Measurements from ENCODE around the gene ME3.

Gene ME3

GRCh38 chr11:86624366-86624765 is 48.0 kb downstream of the ME3 start:
- no peaks in the 10 kb centered on the region for H3K27me3 ChIP-seq (ENCODE audit: control insufficient read depth in 3 of 3, insufficient read depth in 3 of 3, low read depth in 1 of 3, low read length in 3 of 3)
- WGBS, 2 donors (ENCODE audit: extremely low coverage in 2 of 2, insufficient read length in 2 of 2, insufficient replicate concordance in 1 of 2) = no CpG with 5 or more reads among the region's 3 CpGs
- no peak overlapping the region for H4K91ac ChIP-seq (ENCODE audit: low read depth, low read length, poor library complexity)
- no peak overlapping the region for H3K23ac ChIP-seq (ENCODE audit: low read depth, low read length, poor library complexity)
- no peak overlapping the region for H2AFZ ChIP-seq (ENCODE audit: low read length)
- no peak for DNase-seq (ENCODE audit: low spot score)
- no peak overlapping the region for H2BK120ac ChIP-seq (ENCODE audit: low read depth, low read length)
- no peak overlapping the region for H4K8ac ChIP-seq (ENCODE audit: low read depth, low read length)
- H2BK15ac ChIP-seq (ENCODE audit: low read length) = no peak overlapping the region
- no peak overlapping the region for H3K14ac ChIP-seq (ENCODE audit: low read length)
- H3K4me2 ChIP-seq (ENCODE audit: insufficient read depth, low read length, poor library complexity, severe bottlenecking) = no peak overlapping the region
- peaks cover 0 to 3% of the 10 kb centered on the region in 2 donors for H3K4me1 ChIP-seq (ENCODE audit: control insufficient read depth in 2 of 2, insufficient read depth in 1 of 2, low read depth in 1 of 2, low read length in 2 of 2)
- H3K4ac ChIP-seq (ENCODE audit: low read length) = no peak overlapping the region
- H3K4me3 ChIP-seq (ENCODE audit: low read length in 2 of 2) = no peak overlapping the region
- no peak overlapping the region for H3K18ac ChIP-seq (ENCODE audit: low read length)
- H3K9me3 ChIP-seq (replicated peaks in 1 of 2; ENCODE audit: control insufficient read depth in 2 of 2, insufficient read depth in 1 of 2, low read depth in 1 of 2, low read length in 2 of 2) = peaks cover 0 to 9% of the 10 kb centered on the region in 2 donors
- H3K36me3 ChIP-seq (replicated peaks in 1 of 2; ENCODE audit: control insufficient read depth in 2 of 2, insufficient read depth in 2 of 2, low read length in 2 of 2) = peaks cover 0 to 1% of the 10 kb centered on the region in 2 donors
- H3K27ac ChIP-seq (replicated peaks; ENCODE audit: low read length) = no peak overlapping the region
- H3K79me1 ChIP-seq (ENCODE audit: low read depth, low read length) = no peaks in the 10 kb centered on the region
- H2BK12ac ChIP-seq (ENCODE audit: low read length) = no peak overlapping the region
- no peak overlapping the region for H3K9ac ChIP-seq (ENCODE audit: low read depth, low read length, poor library complexity)
- no peak overlapping the region for H2BK5ac ChIP-seq (ENCODE audit: low read length)
- H2AK5ac ChIP-seq (ENCODE audit: low read depth, low read length) = no peak overlapping the region

GRCh38 chr11:86623736-86624135 is 48.7 kb downstream of the ME3 start:
- Histone ChIP-seq H2BK15ac (ENCODE audit: low read length) (no peak overlapping the region), H2BK12ac (ENCODE audit: low read length) (no peak overlapping the region), H4K91ac (ENCODE audit: low read depth, low read length, poor library complexity) (no peak overlapping the region), H3K4ac (ENCODE audit: low read length) (no peak overlapping the region), H2AK5ac (ENCODE audit: low read depth, low read length) (no peak overlapping the region), H3K27ac (replicated peaks; ENCODE audit: low read length) (no peak overlapping the region), H3K4me3 (ENCODE audit: low read length in 2 of 2) (no peak overlapping the region), H3K4me2 (ENCODE audit: insufficient read depth, low read length, poor library complexity, severe bottlenecking) (no peak overlapping the region), H3K36me3 (replicated peaks in 1 of 2; ENCODE audit: control insufficient read depth in 2 of 2, insufficient read depth in 2 of 2, low read length in 2 of 2) (peaks cover 0 to 1% of the 10 kb centered on the region in 2 donors), H3K4me1 (ENCODE audit: control insufficient read depth in 2 of 2, insufficient read depth in 1 of 2, low read depth in 1 of 2, low read length in 2 of 2) (peaks cover 0 to 3% of the 10 kb centered on the region in 2 donors), H3K23ac (ENCODE audit: low read depth, low read length, poor library complexity) (no peak overlapping the region), H3K14ac (ENCODE audit: low read length) (no peak overlapping the region), H3K79me1 (ENCODE audit: low read depth, low read length) (no peaks in the 10 kb centered on the region), H3K27me3 (ENCODE audit: control insufficient read depth in 3 of 3, insufficient read depth in 3 of 3, low read depth in 1 of 3, low read length in 3 of 3) (no peaks in the 10 kb centered on the region), H3K9me3 (replicated peaks in 1 of 2; ENCODE audit: control insufficient read depth in 2 of 2, insufficient read depth in 1 of 2, low read depth in 1 of 2, low read length in 2 of 2) (peaks cover 0 to 14% of the 10 kb centered on the region in 2 donors), H3K18ac (ENCODE audit: low read length) (no peak overlapping the region), H2AFZ (ENCODE audit: low read length) (no peak overlapping the region), H4K8ac (ENCODE audit: low read depth, low read length) (no peak overlapping the region), H3K9ac (ENCODE audit: low read depth, low read length, poor library complexity) (no peak overlapping the region), H2BK5ac (ENCODE audit: low read length) (no peak overlapping the region), H2BK120ac (ENCODE audit: low read depth, low read length) (no peak overlapping the region)
- DNase-seq (ENCODE audit: low spot score) = no peak
- no CpG with 5 or more reads among the region's 4 CpGs for WGBS, 2 donors (ENCODE audit: extremely low coverage in 2 of 2, insufficient read length in 2 of 2, insufficient replicate concordance in 1 of 2)

- H3K79me1 ChIP-seq (ENCODE audit: low read depth, low read length) = no peaks in the 10 kb centered on the region
- no peak overlapping the region for H2AK5ac ChIP-seq (ENCODE audit: low read depth, low read length)
- no peak overlapping the region for H2AFZ ChIP-seq (ENCODE audit: low read length)
- 100% methylated on average over 1 of the region's 4 CpGs; no CpG with 5 or more reads in 1 of the 2 donors for WGBS, 2 donors (ENCODE audit: extremely low coverage in 2 of 2, insufficient read length in 2 of 2, insufficient replicate concordance in 1 of 2)
- no peak overlapping the region for H3K4me2 ChIP-seq (ENCODE audit: insufficient read depth, low read length, poor library complexity, severe bottlenecking)
- peaks cover 0 to 17% of the 10 kb centered on the region in 2 donors for H3K9me3 ChIP-seq (replicated peaks in 1 of 2; ENCODE audit: control insufficient read depth in 2 of 2, insufficient read depth in 1 of 2, low read depth in 1 of 2, low read length in 2 of 2)
- H3K4me1 ChIP-seq (ENCODE audit: control insufficient read depth in 2 of 2, insufficient read depth in 1 of 2, low read depth in 1 of 2, low read length in 2 of 2) = peaks cover 0 to 3% of the 10 kb centered on the region in 2 donors
- H3K18ac ChIP-seq (ENCODE audit: low read length) = no peak overlapping the region
- H3K27me3 ChIP-seq (ENCODE audit: control insufficient read depth in 3 of 3, insufficient read depth in 3 of 3, low read depth in 1 of 3, low read length in 3 of 3) = no peaks in the 10 kb centered on the region
- H2BK120ac ChIP-seq (ENCODE audit: low read depth, low read length) = no peak overlapping the region
- H3K4me3 ChIP-seq (ENCODE audit: low read length in 2 of 2) = no peak overlapping the region
- H2BK12ac ChIP-seq (ENCODE audit: low read length) = no peak overlapping the region
- no peak overlapping the region for H3K23ac ChIP-seq (ENCODE audit: low read depth, low read length, poor library complexity)
- no peak overlapping the region for H4K91ac ChIP-seq (ENCODE audit: low read depth, low read length, poor library complexity)
- peaks cover 0 to 1% of the 10 kb centered on the region in 2 donors for H3K36me3 ChIP-seq (replicated peaks in 1 of 2; ENCODE audit: control insufficient read depth in 2 of 2, insufficient read depth in 2 of 2, low read length in 2 of 2)
- H4K8ac ChIP-seq (ENCODE audit: low read depth, low read length) = no peak overlapping the region
- no peak overlapping the region for H3K27ac ChIP-seq (replicated peaks; ENCODE audit: low read length)
- H2BK5ac ChIP-seq (ENCODE audit: low read length) = no peak overlapping the region
- no peak overlapping the region for H3K9ac ChIP-seq (ENCODE audit: low read depth, low read length, poor library complexity)
- H3K14ac ChIP-seq (ENCODE audit: low read length) = no peak overlapping the region
- no peak for DNase-seq (ENCODE audit: low spot score)
- no peak overlapping the region for H3K4ac ChIP-seq (ENCODE audit: low read length)
- no peak overlapping the region for H2BK15ac ChIP-seq (ENCODE audit: low read length)
These were observed 49.3 kb downstream of the ME3 start for GRCh38 chr11:86623041-86623621.

DNA sequence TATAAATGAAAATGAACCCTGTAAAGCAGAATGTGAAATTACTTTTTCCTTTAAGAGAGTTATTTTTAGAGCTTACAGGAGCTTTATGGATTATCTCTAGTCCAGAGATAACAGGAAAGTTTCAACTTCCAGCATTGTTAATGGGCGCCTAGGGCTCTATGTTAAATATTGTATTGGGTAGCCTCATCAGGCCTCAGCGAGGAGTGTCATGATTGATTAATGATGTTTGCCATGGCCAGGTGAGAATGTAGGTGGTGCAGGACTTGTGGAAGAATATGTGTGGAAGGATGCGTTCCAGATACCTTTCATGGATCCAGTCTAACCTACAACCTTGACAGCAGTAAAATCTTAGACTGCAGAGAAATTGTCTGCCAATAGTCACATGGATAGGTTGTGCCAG is 50.6 kb downstream of the ME3 start:
- Histone ChIP-seq H3K79me1 (ENCODE audit: low read depth, low read length) (no peaks in the 10 kb centered on the region), H2BK120ac (ENCODE audit: low read depth, low read length) (no peak overlapping the region), H4K8ac (ENCODE audit: low read depth, low read length) (no peak overlapping the region), H3K4ac (ENCODE audit: low read length) (no peak overlapping the region), H2BK5ac (ENCODE audit: low read length) (no peak overlapping the region), H3K4me1 (ENCODE audit: control insufficient read depth in 2 of 2, insufficient read depth in 1 of 2, low read depth in 1 of 2, low read length in 2 of 2) (peaks cover 0 to 3% of the 10 kb centered on the region in 2 donors), H4K91ac (ENCODE audit: low read depth, low read length, poor library complexity) (no peak overlapping the region), H3K4me3 (ENCODE audit: low read length in 2 of 2) (no peak overlapping the region), H3K36me3 (replicated peaks in 1 of 2; ENCODE audit: control insufficient read depth in 2 of 2, insufficient read depth in 2 of 2, low read length in 2 of 2) (peaks cover 0 to 1% of the 10 kb centered on the region in 2 donors), H3K9me3 (replicated peaks in 1 of 2; ENCODE audit: control insufficient read depth in 2 of 2, insufficient read depth in 1 of 2, low read depth in 1 of 2, low read length in 2 of 2) (peaks cover 0 to 17% of the 10 kb centered on the region in 2 donors), H2AFZ (ENCODE audit: low read length) (no peak overlapping the region), H3K4me2 (ENCODE audit: insufficient read depth, low read length, poor library complexity, severe bottlenecking) (no peak overlapping the region), H3K18ac (ENCODE audit: low read length) (no peak overlapping the region), H2AK5ac (ENCODE audit: low read depth, low read length) (no peak overlapping the region), H3K27ac (replicated peaks; ENCODE audit: low read length) (no peak overlapping the region), H2BK12ac (ENCODE audit: low read length) (no peak overlapping the region), H3K27me3 (ENCODE audit: control insufficient read depth in 3 of 3, insufficient read depth in 3 of 3, low read depth in 1 of 3, low read length in 3 of 3) (no peaks in the 10 kb centered on the region), H3K9ac (ENCODE audit: low read depth, low read length, poor library complexity) (no peak overlapping the region), H3K14ac (ENCODE audit: low read length) (no peak overlapping the region), H2BK15ac (ENCODE audit: low read length) (no peak overlapping the region), H3K23ac (ENCODE audit: low read depth, low read length, poor library complexity) (no peak overlapping the region)
- DNase-seq (ENCODE audit: low spot score) = no peak
- WGBS, 2 donors (ENCODE audit: extremely low coverage in 2 of 2, insufficient read length in 2 of 2, insufficient replicate concordance in 1 of 2) = no CpG with 5 or more reads among the region's 3 CpGs

All from neuronal stem cell (in vitro differentiated cells).